Suprapubic skin (tissue), 4 donors: ENCODE measurements around the gene PCDHGB2. TPM values are rescaled to one million over a fixed set of nuclear protein-coding genes. Genes with fewer than 3 reads are reported as not detected.
"Not testable (repeated sequence)": the region's sequence is repeated elsewhere in the genome, so short reads cannot be mapped to it uniquely, and the experiment has no call there.

Experiments used
- DNase-seq, 2 donors: peaks; one replicate each; pipeline ENCODE4 v3.0.0-alpha.2; 2019; ENCODE audit warnings: low spot score in 2 of 2
- H3K27ac ChIP-seq: fragments of 200-600 bp; sonication (generic); one replicate; pipeline ENCODE4 v1.5.1; 2019
- H3K27me3 ChIP-seq: fragments of 200-600 bp; sonication (generic); one replicate; pipeline ENCODE4 v1.5.1; 2019
- H3K36me3 ChIP-seq: fragments of 200-600 bp; sonication (generic); one replicate; pipeline ENCODE4 v1.5.1; 2019
- H3K4me1 ChIP-seq: fragments of 200-600 bp; sonication (generic); one replicate; pipeline ENCODE4 v1.5.1; 2019
- H3K4me3 ChIP-seq: fragments of 200-600 bp; sonication (generic); one replicate; pipeline ENCODE4 v1.5.1; 2019; ENCODE audit warnings: mild to moderate bottlenecking
- H3K9me3 ChIP-seq: fragments of 200-600 bp; sonication (generic); one replicate; pipeline ENCODE4 v1.5.1; 2019
- EP300 ChIP-seq: sonication (generic); formaldehyde crosslinking; IDR thresholded peaks from one replicate; pipeline ENCODE4 v1.6.1; 2017; ENCODE audit warnings: antibody characterized with exemption
- POLR2A ChIP-seq, 2 donors: fragments of 450-650 bp; IDR thresholded peaks; one replicate each; pipeline ENCODE4 v1.6.1; 2017; ENCODE audit warnings: antibody characterized with exemption in 2 of 2, mild to moderate bottlenecking in 2 of 2, moderate library complexity in 2 of 2
- POLR2AphosphoS5 ChIP-seq, 3 donors: sonication (generic); formaldehyde crosslinking; IDR thresholded peaks; one replicate each; pipeline ENCODE4 v1.6.1; 2017; ENCODE audit warnings: antibody characterized with exemption in 3 of 3
- WGBS: methylation state at CpG from one replicate; pipeline ENCODE4 v1.1.5; 2018; 5-methylcytosine and 5-hydroxymethylcytosine counted together
- total RNA-seq, 4 donors: library from RNA; depleted of rRNA; stranded (reverse); fragments of >200 nt; gene quantifications; one replicate each; pipeline ENCODE4 v1.1.0, GENCODE V29; 2016
- TF ChIP-seq, protein P1 (sequence below), 2 donors: fragments of 200-600 bp in 1 of 2; fragments of 450-650 bp in 1 of 2; sonication (generic) in 1 of 2; IDR thresholded peaks; one replicate each; pipeline ENCODE4 v1.5.1; 2016 to 2019; ENCODE audit warnings: antibody characterized with exemption in 2 of 2, mild to moderate bottlenecking in 1 of 2, moderate library complexity in 1 of 2

PCDHGB2 gene
- total RNA-seq: 1 to 10 TPM; 2.6 to 6.5 (median 3.8) TPM

DNA sequence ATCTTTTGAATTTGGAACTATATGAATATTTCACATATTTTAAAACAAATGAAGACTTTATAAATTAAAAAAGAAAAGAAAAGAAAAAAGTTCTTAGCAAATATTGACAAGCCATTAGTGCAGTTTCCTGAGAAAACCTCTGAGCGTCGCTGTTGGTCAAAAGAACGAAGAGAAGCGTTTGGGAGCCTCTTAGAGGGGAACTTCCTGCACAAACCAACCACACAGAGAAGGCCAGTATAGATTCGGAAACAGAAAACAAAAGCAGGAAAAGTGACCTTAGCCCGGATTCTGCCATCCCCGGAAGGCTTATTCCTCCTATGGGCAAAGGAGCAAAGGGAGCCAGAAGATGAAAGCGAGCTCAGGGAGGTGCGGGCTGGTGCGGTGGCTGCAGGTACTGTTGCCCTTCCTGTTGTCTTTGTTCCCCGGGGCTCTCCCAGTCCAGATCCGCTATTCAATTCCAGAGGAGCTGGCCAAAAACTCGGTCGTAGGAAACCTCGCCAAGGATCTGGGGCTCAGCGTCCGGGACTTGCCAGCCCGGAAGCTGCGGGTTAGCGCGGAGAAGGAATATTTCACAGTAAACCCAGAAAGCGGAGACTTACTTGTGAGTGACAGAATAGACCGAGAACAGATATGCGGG, at the start of gene PCDHGB2:
TSS of gene PCDHGB2 (plus strand) at position 205 of the 637 bp plus-strand sequence. CDS start at position 347, 142 bp downstream.
- DNase-seq: no peak
- peaks cover 64% of the 10 kb centered on the region for H3K9me3 ChIP-seq
- peak within 1 kb of the TSS; percentile 24 for H3K4me3 ChIP-seq
- TF ChIP-seq EP300 (no peak), POLR2A (IDR thresholded peaks at IDR 0.05) (no peak), POLR2AphosphoS5 (IDR thresholded peaks at IDR 0.05) (no peak)
- TF ChIP-seq, protein P1, sequence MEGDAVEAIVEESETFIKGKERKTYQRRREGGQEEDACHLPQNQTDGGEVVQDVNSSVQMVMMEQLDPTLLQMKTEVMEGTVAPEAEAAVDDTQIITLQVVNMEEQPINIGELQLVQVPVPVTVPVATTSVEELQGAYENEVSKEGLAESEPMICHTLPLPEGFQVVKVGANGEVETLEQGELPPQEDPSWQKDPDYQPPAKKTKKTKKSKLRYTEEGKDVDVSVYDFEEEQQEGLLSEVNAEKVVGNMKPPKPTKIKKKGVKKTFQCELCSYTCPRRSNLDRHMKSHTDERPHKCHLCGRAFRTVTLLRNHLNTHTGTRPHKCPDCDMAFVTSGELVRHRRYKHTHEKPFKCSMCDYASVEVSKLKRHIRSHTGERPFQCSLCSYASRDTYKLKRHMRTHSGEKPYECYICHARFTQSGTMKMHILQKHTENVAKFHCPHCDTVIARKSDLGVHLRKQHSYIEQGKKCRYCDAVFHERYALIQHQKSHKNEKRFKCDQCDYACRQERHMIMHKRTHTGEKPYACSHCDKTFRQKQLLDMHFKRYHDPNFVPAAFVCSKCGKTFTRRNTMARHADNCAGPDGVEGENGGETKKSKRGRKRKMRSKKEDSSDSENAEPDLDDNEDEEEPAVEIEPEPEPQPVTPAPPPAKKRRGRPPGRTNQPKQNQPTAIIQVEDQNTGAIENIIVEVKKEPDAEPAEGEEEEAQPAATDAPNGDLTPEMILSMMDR (IDR thresholded peaks at IDR 0.05): no peak
- H3K36me3 ChIP-seq: no peaks in the 10 kb centered on the region
- peaks cover 19% of the 10 kb centered on the region for H3K27me3 ChIP-seq
- H3K4me1 ChIP-seq: peaks cover 3% of the 10 kb centered on the region
- 23% methylated on average over 23 of the region's 24 CpGs for WGBS
- H3K27ac ChIP-seq: no peak within 1 kb of the TSS

DNA sequence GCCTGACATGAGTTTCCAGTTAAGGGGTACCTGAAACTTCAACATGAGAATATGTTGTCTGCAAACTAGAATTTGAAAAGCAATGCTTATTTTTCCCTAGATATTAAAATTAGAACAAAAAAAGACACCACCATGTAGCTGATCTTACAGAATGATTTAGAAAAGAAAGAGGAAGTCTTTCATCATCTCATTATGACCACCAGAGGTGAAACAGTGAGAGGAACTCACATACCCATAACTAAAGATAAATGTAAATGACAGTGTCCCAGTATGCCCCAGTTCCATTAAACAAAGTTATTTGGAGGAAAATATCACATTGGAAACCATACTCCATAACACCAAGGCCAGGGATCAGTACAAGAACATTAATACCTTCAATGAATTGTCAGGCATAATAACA, 46.1 kb upstream of the PCDHGB2 start:
- Histone ChIP-seq H3K9me3 (peaks cover 78% of the 10 kb centered on the region), H3K4me1 (no peaks in the 10 kb centered on the region), H3K27me3 (no peaks in the 10 kb centered on the region), H3K4me3 (no peak overlapping the region), H3K36me3 (peaks cover 21% of the 10 kb centered on the region), H3K27ac (no peak overlapping the region)
- no peak for DNase-seq
- TF ChIP-seq EP300 (no peak), POLR2A (IDR thresholded peaks at IDR 0.05) (no peak), POLR2AphosphoS5 (IDR thresholded peaks at IDR 0.05) (no peak)
- TF ChIP-seq, protein P1 (IDR thresholded peaks at IDR 0.05): no peak

DNA sequence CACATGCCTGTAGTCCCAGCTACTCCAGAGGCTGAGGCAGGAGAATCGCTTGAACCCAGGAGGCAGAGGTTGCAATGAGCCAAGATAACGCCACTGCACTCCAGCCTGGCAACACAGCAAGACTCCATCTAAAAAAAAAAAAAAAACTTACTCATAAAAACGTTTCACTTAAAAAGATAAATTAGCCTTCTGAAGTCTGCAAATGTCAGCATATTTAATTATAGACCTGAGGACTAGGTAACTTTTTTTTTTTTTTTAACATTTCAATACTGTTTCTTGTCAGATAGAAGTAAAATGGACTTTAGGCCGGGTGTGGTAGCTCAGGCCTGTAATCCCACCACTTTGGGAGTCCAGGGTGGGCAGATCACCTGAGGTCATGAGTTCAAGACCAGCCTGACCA, 42.8 kb upstream of the PCDHGB2 start:
- not testable (repeated sequence) for H3K4me1 ChIP-seq, H3K27me3 ChIP-seq, H3K4me3 ChIP-seq, DNase-seq, H3K27ac ChIP-seq
- 88% methylated on average over 4 of the region's 4 CpGs for WGBS
- peaks cover 28% of the 10 kb centered on the region for H3K36me3 ChIP-seq
- peaks cover 68% of the 10 kb centered on the region for H3K9me3 ChIP-seq

DNA sequence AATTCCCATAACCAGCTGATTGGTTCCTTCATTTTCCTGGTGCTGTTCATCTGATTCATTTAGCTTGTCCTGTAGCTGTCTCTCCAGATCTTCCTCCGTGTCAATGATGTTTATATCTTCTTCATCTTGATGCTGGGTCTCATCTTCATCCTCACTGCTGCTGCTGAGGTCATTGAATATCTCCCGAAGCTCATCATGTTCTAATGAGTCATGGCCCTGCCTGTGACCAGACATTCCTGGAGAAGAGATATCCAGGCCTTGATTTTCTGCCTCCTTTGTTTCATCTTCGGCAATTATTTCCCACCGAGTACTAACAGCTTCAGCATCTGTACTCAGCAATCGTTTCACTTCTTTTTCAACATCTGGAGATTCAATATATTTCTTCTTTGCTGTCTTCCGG, 40.6 kb upstream of the PCDHGB2 start:
- Histone ChIP-seq H3K4me3 (no peak overlapping the region), H3K27me3 (no peaks in the 10 kb centered on the region), H3K9me3 (peaks cover 52% of the 10 kb centered on the region), H3K4me1 (peaks cover 7% of the 10 kb centered on the region), H3K36me3 (peaks cover 28% of the 10 kb centered on the region), H3K27ac (no peak overlapping the region)
- TF ChIP-seq, protein P1 (IDR thresholded peaks at IDR 0.05): no peak
- no peak for TF ChIP-seq POLR2AphosphoS5 (IDR thresholded peaks at IDR 0.05)
- TF ChIP-seq POLR2A (IDR thresholded peaks at IDR 0.05): no peak
- no peak for TF ChIP-seq EP300
- 97% methylated on average over 6 of the region's 6 CpGs for WGBS
- no peak for DNase-seq

DNA sequence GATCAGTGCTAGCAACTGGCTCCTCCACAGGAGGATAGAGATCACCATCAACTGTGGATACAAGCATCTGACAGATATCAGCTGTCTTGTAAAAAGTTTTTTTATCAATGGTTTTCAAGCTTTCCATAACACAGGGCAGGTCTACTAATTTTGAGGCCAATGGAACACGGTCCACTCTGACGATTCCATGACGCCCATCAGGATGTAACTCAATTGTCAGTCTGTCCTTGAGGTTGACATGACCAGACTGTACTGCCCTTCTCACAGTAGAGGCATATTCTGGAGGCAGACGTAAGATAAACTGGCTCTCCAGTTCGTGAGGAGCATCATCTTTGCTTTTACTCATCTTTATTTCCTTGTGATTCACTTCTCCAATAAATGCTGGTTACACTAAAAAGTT, 40.1 kb upstream of the PCDHGB2 start:
- H3K4me3 ChIP-seq: peak overlapping the region; percentile 73
- H3K27ac ChIP-seq: no peak overlapping the region
- no peak for DNase-seq
- H3K36me3 ChIP-seq: peaks cover 28% of the 10 kb centered on the region
- 68% methylated on average over 5 of the region's 5 CpGs for WGBS
- TF ChIP-seq POLR2AphosphoS5 (IDR thresholded peaks at IDR 0.05) (no peak), EP300 (no peak), POLR2A (IDR thresholded peaks at IDR 0.05) (no peak)
- TF ChIP-seq, protein P1 (IDR thresholded peaks at IDR 0.05): no peak
- peaks cover 7% of the 10 kb centered on the region for H3K4me1 ChIP-seq
- H3K27me3 ChIP-seq: no peaks in the 10 kb centered on the region
- H3K9me3 ChIP-seq: peaks cover 47% of the 10 kb centered on the region
